HepG2 (cell line): ENCODE results near the gene FUT6. TPM values are rescaled to one million over a fixed set of nuclear protein-coding genes. Genes with fewer than 3 reads are reported as not detected.
A peak's percentile ranks its signal among the peaks of the same experiment; 100 is the strongest.

Experiments
- ATAC-seq: fragments of 200-7000 bp; cut with Tn5 transposase; 3 replicates; pipeline ENCODE4 v1.9.1; 2020; ENCODE audit warnings: mild to moderate bottlenecking, moderate library complexity
- BruUV-seq: library from RNA; stranded (reverse); fragments of 400-500 nt; replicated peaks from 2 replicates; lab custom pipeline; 2021; lab: Mats Ljungman, UMichigan
- CTCF ChIA-PET: fragments of 300-600 bp; formaldehyde crosslinking; extraction: SDS; loops from one replicate; lab custom pipeline; 2021; ENCODE audit warnings: low total read pairs, inconsistent platforms, low intra/inter-chr PET ratio; lab: Yijun Ruan, JAX
- POLR2A ChIA-PET: fragments of 350-600 bp; sonication (Branson Sonifier 250); formaldehyde crosslinking; loops from one replicate; lab custom pipeline; 2020; ENCODE audit warnings: antibody characterized with exemption, inconsistent platforms; lab: Yijun Ruan, JAX
- DNase-seq: peaks from one replicate; pipeline ENCODE4 v3.0.0-alpha.2; 2015; ENCODE audit warnings: low spot score
- FAIRE-seq: peaks from 3 replicates; lab custom pipeline; 2011; peaks lifted over from hg19 to GRCh38; lab: Jason Lieb, UNC
- H2AFZ ChIP-seq: one replicate; pipeline ENCODE4 v1.6.1; 2011; ENCODE audit warnings: low read length, inconsistent platforms
- H3K27ac ChIP-seq: fragments of 300-600 bp; 3 replicates; pipeline ENCODE4 v1.8.0; 2011; ENCODE audit warnings: mixed run types, mild to moderate bottlenecking, mixed read lengths, low read length, inconsistent platforms; ENCODE audit not compliant: insufficient read depth; ENCODE audit errors: extremely low read length
- H3K27me3 ChIP-seq, 2 experiments: fragments of 200-600 bp in 1 of 2; 2 replicates in 1 of 2; 3 replicates in 1 of 2; pipeline versions ENCODE4 v1.6.0 to v1.8.0; 2011; ENCODE audit warnings: low read length in 2 of 2, mild to moderate bottlenecking in 2 of 2, moderate library complexity in 2 of 2, inconsistent platforms in 1 of 2; ENCODE audit not compliant: insufficient read depth in 2 of 2, control insufficient read depth in 1 of 2
- H3K36me3 ChIP-seq, 2 experiments: fragments of 200-600 bp in 1 of 2; replicated peaks in 1 of 2; 2 replicates in 1 of 2; 3 replicates in 1 of 2; pipeline versions ENCODE4 v1.5.1 to v1.8.0; 2011; ENCODE audit warnings: low read length in 2 of 2, inconsistent platforms in 1 of 2; ENCODE audit not compliant: insufficient read depth in 2 of 2, control insufficient read depth in 1 of 2
- H3K4me1 ChIP-seq: 2 replicates; pipeline ENCODE4 v1.5.1; 2012; ENCODE audit warnings: low read length, inconsistent platforms; ENCODE audit not compliant: insufficient read depth
- H3K4me2 ChIP-seq: 2 replicates; pipeline ENCODE4 v1.6.0; 2011; ENCODE audit warnings: low read depth, low read length, inconsistent platforms
- H3K4me3 ChIP-seq, 3 experiments: fragments of 200-600 bp in 1 of 3; sonication (generic), shearing (Covaris generic) in 1 of 3; replicated peaks in 1 of 3; 2 replicates each; pipeline ENCODE4 v1.5.1; 2011 to 2016; ENCODE audit warnings: low read length in 3 of 3, inconsistent platforms in 2 of 3, low read depth in 2 of 3, mild to moderate bottlenecking in 2 of 3, control low read depth in 1 of 3, mixed read lengths in 1 of 3; ENCODE audit not compliant: insufficient read depth in 1 of 3
- H3K79me2 ChIP-seq: one replicate; pipeline ENCODE4 v1.6.1; 2011; ENCODE audit warnings: low read length, inconsistent platforms; ENCODE audit not compliant: insufficient read depth
- H3K9ac ChIP-seq: 2 replicates; pipeline ENCODE4 v1.6.0; 2011; ENCODE audit warnings: mild to moderate bottlenecking, low read depth, low read length, inconsistent platforms; ENCODE audit not compliant: insufficient read depth
- H3K9me3 ChIP-seq: 2 replicates; pipeline ENCODE4 v1.5.1; 2012; ENCODE audit warnings: mild to moderate bottlenecking, low read length
- H4K20me1 ChIP-seq: 2 replicates; pipeline ENCODE4 v1.6.0; 2011; ENCODE audit warnings: inconsistent platforms, mild to moderate bottlenecking, low read length, moderate library complexity; ENCODE audit not compliant: insufficient read depth
- DPF2 ChIP-seq: sonication (generic); formaldehyde crosslinking; IDR thresholded peaks from 2 replicates; pipeline ENCODE4 v1.4.0; 2020; ENCODE audit warnings: mild to moderate bottlenecking, low read depth, missing genetic modification reagents, borderline replicate concordance
- FIP1L1 ChIP-seq: fragments of 200-400 bp; formaldehyde crosslinking; IDR thresholded peaks from 2 replicates; pipeline ENCODE4 v1.6.1; 2018; ENCODE audit warnings: low read depth, mild to moderate bottlenecking, low read length, moderate library complexity, borderline replicate concordance; ENCODE audit not compliant: insufficient read depth
- HOXA5 ChIP-seq: sonication (generic); formaldehyde crosslinking; IDR thresholded peaks from 2 replicates; pipeline ENCODE4 v1.4.0; 2020; ENCODE audit warnings: missing genetic modification reagents
- KMT2B ChIP-seq: IDR thresholded peaks from 2 replicates; pipeline ENCODE4 v1.6.1; 2016; ENCODE audit warnings: missing genetic modification reagents, missing compliant biosample characterization
- MATR3 ChIP-seq: sonication (generic); formaldehyde crosslinking; IDR thresholded peaks from 2 replicates; pipeline ENCODE4 v1.4.0; 2020; ENCODE audit warnings: missing genetic modification reagents
- NPAS2 ChIP-seq: sonication (generic); formaldehyde crosslinking; IDR thresholded peaks from 2 replicates; pipeline ENCODE4 v1.8.0; 2022; ENCODE audit warnings: mild to moderate bottlenecking, missing genetic modification reagents, borderline replicate concordance
- POGK ChIP-seq: sonication (generic); formaldehyde crosslinking; conservative IDR thresholded peaks from 2 replicates; pipeline ENCODE4 v1.8.0; 2022; ENCODE audit warnings: mild to moderate bottlenecking, moderate library complexity, missing genetic modification reagents
- RFXANK ChIP-seq: IDR thresholded peaks from 2 replicates; pipeline ENCODE4 v1.6.1; 2016
- ZBTB38 ChIP-seq: sonication (generic); formaldehyde crosslinking; IDR thresholded peaks from 2 replicates; pipeline ENCODE4 v1.5.1; 2020; ENCODE audit warnings: mild to moderate bottlenecking, missing genetic modification reagents
- ZBTB39 ChIP-seq: sonication (generic); formaldehyde crosslinking; IDR thresholded peaks from 2 replicates; pipeline ENCODE4 v1.5.0; 2020; ENCODE audit warnings: missing genetic modification reagents
- ZHX1 ChIP-seq: sonication (generic); formaldehyde crosslinking; IDR thresholded peaks from 2 replicates; pipeline ENCODE4 v1.8.1; 2022; ENCODE audit warnings: low read depth, mild to moderate bottlenecking, missing genetic modification reagents
- ZNF280B ChIP-seq: sonication (generic); formaldehyde crosslinking; IDR thresholded peaks from 2 replicates; pipeline ENCODE4 v1.5.0; 2020; ENCODE audit warnings: missing genetic modification reagents, mild to moderate bottlenecking, borderline replicate concordance
- ZNF644 ChIP-seq: IDR thresholded peaks from 2 replicates; pipeline ENCODE4 v1.6.1; 2016; ENCODE audit warnings: low read depth
- WGBS: methylation state at CpG from one replicate; pipeline ENCODE4 v1.1.6; 2017; ENCODE audit warnings: low lambda C conversion rate; 5-methylcytosine and 5-hydroxymethylcytosine counted together
- in situ Hi-C: cut with HindIII; loops from 2 replicates; pipeline ENCODE4 v1.10.0; 2017; ENCODE audit warnings: low pct_unique_long_range_greater_than_20kb; ENCODE audit not compliant: extremely low pct_ligation_motif_present
- intact Hi-C: fragments of 100-400 bp; cut with micrococcal nuclease; formaldehyde crosslinking; loops from one replicate; pipeline ENCODE4 v1.10.0; 2022; ENCODE audit not compliant: unreplicated experiment
- polyA plus RNA-seq, 8 experiments: library from polyadenylated mRNA; depleted of rRNA in 3 of 8; stranded (reverse) in 7 of 8; unstranded in 1 of 8; fragments of >200 nt; fragmentation: Illumina TruSeq in 4 of 8; extraction: Trizol in 4 of 8; gene quantifications; 2 replicates each; pipeline versions ENCODE4 v1.2.1 to v1.2.3, GENCODE V29; 2011 to 2016; ENCODE audit warnings: low read depth in 4 of 8, missing spikeins in 1 of 8, mixed read lengths in 1 of 8; ENCODE audit not compliant: insufficient read depth in 1 of 8
- total RNA-seq, 5 experiments: library from RNA; depleted of rRNA; stranded (reverse); fragments of >200 nt; fragmentation: Illumina TruSeq; extraction: Trizol; gene quantifications; 2 replicates each; pipeline ENCODE4 v1.2.3, GENCODE V29; 2016; ENCODE audit warnings: low read depth in 1 of 5

The FUT6 gene
- total and polyA plus RNA-seq, 2 of the 13 experiments (the other 11 are each of a cell fraction or from before 2014, with no cell fraction given): 8.2 to 27.7 TPM

- Histone ChIP-seq H3K4me1 (peaks cover 47% of the 10 kb centered on the region), H3K27me3 (no peaks in the 10 kb centered on the region; a peak in 1 of 5 replicates), H3K79me2 (peaks cover 12% of the 10 kb centered on the region), H2AFZ (no peak overlapping the region), H3K36me3 (peaks cover 0 to 5% of the 10 kb centered on the region in 2 experiments; a peak in 1 of 5 replicates), H4K20me1 (no peaks in the 10 kb centered on the region), H3K4me3 (peak overlapping the region; percentile 73 to 90 (median 83)), H3K9me3 (no peaks in the 10 kb centered on the region), H3K9ac (peak overlapping the region; percentile 97), H3K4me2 (peak overlapping the region; percentile 100), H3K27ac (peak overlapping the region; percentile 89)
- intact Hi-C loops: loop anchor here (5.0 kb wide), 1 partner anchor 43 kb away; the partner anchor contains the start of gene FUT5
- ATAC-seq: no peak
- ChIA-PET POLR2A (interaction anchor here (0.7 to 4.2 kb wide), 21 partner anchors 10 to 206 kb away, joined by 3 to 96 read pairs (median 11); partner anchors contain the start of genes CATSPERD, FUT5, FUT6 and LONP1), CTCF (interaction anchor here (2.5 kb wide), 1 partner anchor 24 kb away, joined by 19 read pairs; the partner anchor contains the start of gene NRTN)
- WGBS: 81% methylated on average over 30 of the region's 47 CpGs
- no peak for DNase-seq
- in situ Hi-C loops: no loop called here
- TSS peak; percentile 98 for BruUV-seq
- FAIRE-seq: no peak
- TF ChIP-seq ZBTB39 (CRISPR knock-in tag) (no peak), POGK (CRISPR knock-in tag) (0 out of 2 replicates have a peak, but pooled peaks have one; percentile 23), RFXANK (no peak), ZHX1 (CRISPR knock-in tag) (0 out of 2 replicates have a peak, but pooled peaks have one; percentile 49), KMT2B (no peak), ZBTB38 (CRISPR knock-in tag) (peak; percentile 86; the same call in 1 of the 2 replicates), ZNF280B (CRISPR knock-in tag) (peak; percentile 2; the same call in 1 of the 2 replicates), FIP1L1 (no peak), HOXA5 (CRISPR knock-in tag) (0 out of 2 replicates have a peak, but pooled peaks have one; percentile 25), MATR3 (CRISPR knock-in tag) (no peak), DPF2 (no peak), ZNF644 (CRISPR knock-in tag) (no peak), NPAS2 (CRISPR knock-in tag) (no peak)
Observed at GRCh38 chr19:5828661-5829566, 10.6 kb downstream of the FUT6 start.
